ENCODE measurements around the gene RASA4B.

DNA sequence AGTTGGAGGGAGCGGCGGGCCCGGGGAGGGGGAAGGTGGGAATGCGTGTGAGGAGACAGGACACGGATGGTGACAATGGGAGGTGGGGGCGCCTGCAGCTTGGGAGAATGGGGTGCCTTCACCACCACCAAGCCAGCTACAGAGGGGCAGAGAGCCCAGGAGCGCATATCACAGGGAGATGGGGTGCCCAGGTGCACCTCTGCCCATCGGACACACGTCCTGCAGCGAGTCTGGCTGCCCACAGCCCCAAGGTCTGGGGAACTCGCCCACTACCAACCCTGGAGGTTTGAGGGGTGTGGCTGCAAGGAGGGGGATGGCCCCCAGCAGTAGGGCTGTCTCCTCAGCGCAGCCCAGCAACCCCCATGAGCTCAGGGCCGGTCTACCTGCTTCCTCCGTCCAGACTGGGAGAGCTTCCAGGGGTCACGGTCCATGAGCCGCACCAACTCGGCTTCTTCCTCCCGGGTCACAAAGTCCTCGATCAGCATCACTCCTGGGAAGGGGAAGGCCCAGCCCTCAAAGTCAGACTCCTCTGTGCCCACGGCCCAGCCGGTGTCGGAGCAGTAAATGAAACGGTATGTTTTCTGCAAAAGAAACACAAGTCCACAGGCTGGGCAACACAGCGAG, 58.2 kb downstream of the RASA4B start:
- TF ChIP-seq, protein P1, sequence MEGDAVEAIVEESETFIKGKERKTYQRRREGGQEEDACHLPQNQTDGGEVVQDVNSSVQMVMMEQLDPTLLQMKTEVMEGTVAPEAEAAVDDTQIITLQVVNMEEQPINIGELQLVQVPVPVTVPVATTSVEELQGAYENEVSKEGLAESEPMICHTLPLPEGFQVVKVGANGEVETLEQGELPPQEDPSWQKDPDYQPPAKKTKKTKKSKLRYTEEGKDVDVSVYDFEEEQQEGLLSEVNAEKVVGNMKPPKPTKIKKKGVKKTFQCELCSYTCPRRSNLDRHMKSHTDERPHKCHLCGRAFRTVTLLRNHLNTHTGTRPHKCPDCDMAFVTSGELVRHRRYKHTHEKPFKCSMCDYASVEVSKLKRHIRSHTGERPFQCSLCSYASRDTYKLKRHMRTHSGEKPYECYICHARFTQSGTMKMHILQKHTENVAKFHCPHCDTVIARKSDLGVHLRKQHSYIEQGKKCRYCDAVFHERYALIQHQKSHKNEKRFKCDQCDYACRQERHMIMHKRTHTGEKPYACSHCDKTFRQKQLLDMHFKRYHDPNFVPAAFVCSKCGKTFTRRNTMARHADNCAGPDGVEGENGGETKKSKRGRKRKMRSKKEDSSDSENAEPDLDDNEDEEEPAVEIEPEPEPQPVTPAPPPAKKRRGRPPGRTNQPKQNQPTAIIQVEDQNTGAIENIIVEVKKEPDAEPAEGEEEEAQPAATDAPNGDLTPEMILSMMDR (IDR thresholded peaks at IDR 0.05; ENCODE audit: insufficient read depth, low read length, poor library complexity, severe bottlenecking), result no peak
- TF ChIP-seq EZH2phosphoT487 (conservative IDR thresholded peaks at IDR 0.05; ENCODE audit: low read length), result no peak

All from SU-DHL-6 (cell line).